Prostate gland (tissue), 2 donors: ENCODE data around the gene SLC35A3. TPM values are rescaled to one million over a fixed set of nuclear protein-coding genes. Genes with fewer than 3 reads are reported as not detected.
A peak's percentile ranks its signal among the peaks of the same experiment; 100 is the strongest.
"Not testable (repeated sequence)": the region's sequence is repeated elsewhere in the genome, so short reads cannot be mapped to it uniquely, and the experiment has no call there.

Experiments
- DNase-seq: peaks from one replicate; pipeline ENCODE4 v3.0.0-alpha.2; 2019; ENCODE audit warnings: low spot score
- H3K27ac ChIP-seq, 2 donors: fragments of 200-600 bp; sonication (generic); 2 replicates each; pipeline ENCODE4 v1.5.1; 2017 to 2019
- H3K27me3 ChIP-seq: fragments of 200-600 bp; sonication (generic); replicated peaks from 2 replicates; pipeline ENCODE4 v1.5.1; 2019; ENCODE audit not compliant: insufficient read depth
- H3K36me3 ChIP-seq, 2 donors: fragments of 200-600 bp; sonication (generic); 1 replicate in 1 of 2; 2 replicates in 1 of 2; pipeline versions ENCODE4 v1.5.1 to v1.8.1; 2017 to 2019
- H3K4me1 ChIP-seq: fragments of 200-600 bp; sonication (generic); replicated peaks from 2 replicates; pipeline ENCODE4 v1.5.1; 2019
- H3K4me3 ChIP-seq, 2 donors: fragments of 200-600 bp; sonication (generic); 2 replicates each; pipeline ENCODE4 v1.5.1; 2017 to 2019
- H3K9me3 ChIP-seq: fragments of 200-600 bp; sonication (generic); 2 replicates; pipeline ENCODE4 v1.5.1; 2017
- CTCF ChIP-seq, 4 experiments: fragments of 200-600 bp in 2 of 4; fragments of 450-650 bp in 2 of 4; sonication (generic) in 2 of 4; IDR thresholded peaks; 1 replicate in 3 of 4; 2 replicates in 1 of 4; pipeline ENCODE4 v1.5.1; 2016 to 2019; ENCODE audit warnings: antibody characterized with exemption in 4 of 4, mild to moderate bottlenecking in 2 of 4, moderate library complexity in 2 of 4
- POLR2A ChIP-seq: fragments of 450-650 bp; IDR thresholded peaks from one replicate; pipeline ENCODE4 v1.6.1; 2016; ENCODE audit warnings: antibody characterized with exemption, mild to moderate bottlenecking
- POLR2AphosphoS5 ChIP-seq: sonication (generic); formaldehyde crosslinking; IDR thresholded peaks from one replicate; pipeline ENCODE4 v1.6.1; 2017; ENCODE audit warnings: antibody characterized with exemption
- WGBS: methylation state at CpG from one replicate; pipeline ENCODE4 v1.1.5; 2018; 5-methylcytosine and 5-hydroxymethylcytosine counted together
- intact Hi-C: fragments of 100-400 bp; cut with DNase I; formaldehyde crosslinking; loops from one replicate; pipeline ENCODE4 v1.14.2; 2022
- total RNA-seq, 2 donors: library from RNA; depleted of rRNA; stranded (reverse); fragments of >200 nt; gene quantifications; one replicate each; pipeline ENCODE4 v1.1.0, GENCODE V29; 2016

Gene SLC35A3
- total RNA-seq, 2 donors from 2014 or later: 32.0 to 79.5 TPM

- H3K27ac ChIP-seq: peak overlapping the region; percentile 97 to 99
- peak; percentile 91 for DNase-seq
- no peaks in the 10 kb centered on the region for H3K27me3 ChIP-seq
- H3K9me3 ChIP-seq: no peaks in the 10 kb centered on the region
- under 1% methylated on average over 50 of the region's 87 CpGs for WGBS
- intact Hi-C loops: loop anchor here (5.0 to 10.0 kb wide), 4 partner anchors 94 to 349 kb away; partner anchors contain the start of genes RTCA, SASS6 and TRMT13
- TF ChIP-seq POLR2AphosphoS5 (peak; percentile 85), POLR2A (peak; percentile 98), CTCF (IDR thresholded peaks at IDR 0.05) (peak in 1 of 4 experiments; percentile 8)
- no peaks in the 10 kb centered on the region for H3K4me1 ChIP-seq
- H3K36me3 ChIP-seq: no peaks in the 10 kb centered on the region
- peak overlapping the region; percentile 94 to 96 for H3K4me3 ChIP-seq
These were observed 68.3 kb downstream of the SLC35A3 start for GRCh38 chr1:100037927-100038659.

- no peaks in the 10 kb centered on the region for H3K9me3 ChIP-seq
These were observed 69.0 kb downstream of the SLC35A3 start for GRCh38 chr1:100038660-100039287.

GRCh38 chr1:100039591-100039990, 69.8 kb downstream of the SLC35A3 start:
- Histone ChIP-seq H3K4me3 (peak overlapping the region; percentile 94 to 96), H3K9me3 (no peaks in the 10 kb centered on the region), H3K27ac (peak overlapping the region; percentile 97 to 99), H3K36me3 (no peaks in the 10 kb centered on the region), H3K4me1 (no peaks in the 10 kb centered on the region), H3K27me3 (no peaks in the 10 kb centered on the region)
- DNase-seq: no peak
- WGBS: 14% methylated on average over 2 of the region's 2 CpGs
- intact Hi-C loops: loop anchor here (5.0 to 10.0 kb wide), 4 partner anchors 93 to 348 kb away; partner anchors contain the start of genes RTCA, SASS6 and TRMT13
- TF ChIP-seq POLR2AphosphoS5: no peak
- no peak for TF ChIP-seq POLR2A
- TF ChIP-seq CTCF (IDR thresholded peaks at IDR 0.05): no peak

More at GRCh38 chr1:100038660-100039287, 69.0 kb downstream of the SLC35A3 start:
- Histone ChIP-seq H3K27ac (peak overlapping the region; percentile 97 to 99), H3K4me1 (no peaks in the 10 kb centered on the region), H3K27me3 (no peaks in the 10 kb centered on the region), H3K4me3 (peak overlapping the region; percentile 94 to 96), H3K36me3 (no peaks in the 10 kb centered on the region)
- TF ChIP-seq CTCF (IDR thresholded peaks at IDR 0.05): no peak
- TF ChIP-seq POLR2A: no peak
- TF ChIP-seq POLR2AphosphoS5: no peak
- DNase-seq: peak; percentile 53
- WGBS: under 1% methylated on average over 24 of the region's 37 CpGs
- intact Hi-C loops: loop anchor here (5.0 to 10.0 kb wide), 4 partner anchors 94 to 349 kb away; partner anchors contain the start of genes RTCA, SASS6 and TRMT13

GRCh38 chr1:100045206-100045605, 75.4 kb downstream of the SLC35A3 start:
- H3K4me1 ChIP-seq: no peaks in the 10 kb centered on the region
- no peak for TF ChIP-seq POLR2A
- no peak for TF ChIP-seq CTCF (IDR thresholded peaks at IDR 0.05)
- no peak for TF ChIP-seq POLR2AphosphoS5
- H3K36me3 ChIP-seq: no peaks in the 10 kb centered on the region
- H3K4me3 ChIP-seq: no peak overlapping the region
- intact Hi-C loops: no loop called here
- no peaks in the 10 kb centered on the region for H3K27me3 ChIP-seq
- WGBS: 95% methylated on average over 5 of the region's 5 CpGs
- DNase-seq: no peak
- H3K27ac ChIP-seq: no peak overlapping the region
- no peaks in the 10 kb centered on the region for H3K9me3 ChIP-seq

- H3K9me3 ChIP-seq, H3K27me3 ChIP-seq, H3K36me3 ChIP-seq, H3K4me1 ChIP-seq, intact Hi-C loops, H3K4me3 ChIP-seq, H3K27ac ChIP-seq, DNase-seq: not testable (repeated sequence)
- 96% methylated on average over 11 of the region's 11 CpGs for WGBS
These were observed 77.5 kb downstream of the SLC35A3 start for GRCh38 chr1:100047235-100047708.
